NCI-H128 (cell line): Measurements from ENCODE around the gene TBCCD1.

Experiments
- DNase-seq: peaks from one replicate; lab custom pipeline; 2025; ENCODE audit not compliant: unreplicated experiment; lab: John Stamatoyannopoulos, UW

Gene TBCCD1, protein sequence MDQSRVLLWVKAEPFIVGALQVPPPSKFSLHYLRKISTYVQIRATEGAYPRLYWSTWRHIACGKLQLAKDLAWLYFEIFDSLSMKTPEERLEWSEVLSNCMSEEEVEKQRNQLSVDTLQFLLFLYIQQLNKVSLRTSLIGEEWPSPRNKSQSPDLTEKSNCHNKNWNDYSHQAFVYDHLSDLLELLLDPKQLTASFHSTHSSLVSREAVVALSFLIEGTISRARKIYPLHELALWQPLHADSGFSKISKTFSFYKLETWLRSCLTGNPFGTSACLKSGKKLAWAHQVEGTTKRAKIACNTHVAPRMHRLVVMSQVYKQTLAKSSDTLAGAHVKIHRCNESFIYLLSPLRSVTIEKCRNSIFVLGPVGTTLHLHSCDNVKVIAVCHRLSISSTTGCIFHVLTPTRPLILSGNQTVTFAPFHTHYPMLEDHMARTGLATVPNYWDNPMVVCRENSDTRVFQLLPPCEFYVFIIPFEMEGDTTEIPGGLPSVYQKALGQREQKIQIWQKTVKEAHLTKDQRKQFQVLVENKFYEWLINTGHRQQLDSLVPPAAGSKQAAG

DNA sequence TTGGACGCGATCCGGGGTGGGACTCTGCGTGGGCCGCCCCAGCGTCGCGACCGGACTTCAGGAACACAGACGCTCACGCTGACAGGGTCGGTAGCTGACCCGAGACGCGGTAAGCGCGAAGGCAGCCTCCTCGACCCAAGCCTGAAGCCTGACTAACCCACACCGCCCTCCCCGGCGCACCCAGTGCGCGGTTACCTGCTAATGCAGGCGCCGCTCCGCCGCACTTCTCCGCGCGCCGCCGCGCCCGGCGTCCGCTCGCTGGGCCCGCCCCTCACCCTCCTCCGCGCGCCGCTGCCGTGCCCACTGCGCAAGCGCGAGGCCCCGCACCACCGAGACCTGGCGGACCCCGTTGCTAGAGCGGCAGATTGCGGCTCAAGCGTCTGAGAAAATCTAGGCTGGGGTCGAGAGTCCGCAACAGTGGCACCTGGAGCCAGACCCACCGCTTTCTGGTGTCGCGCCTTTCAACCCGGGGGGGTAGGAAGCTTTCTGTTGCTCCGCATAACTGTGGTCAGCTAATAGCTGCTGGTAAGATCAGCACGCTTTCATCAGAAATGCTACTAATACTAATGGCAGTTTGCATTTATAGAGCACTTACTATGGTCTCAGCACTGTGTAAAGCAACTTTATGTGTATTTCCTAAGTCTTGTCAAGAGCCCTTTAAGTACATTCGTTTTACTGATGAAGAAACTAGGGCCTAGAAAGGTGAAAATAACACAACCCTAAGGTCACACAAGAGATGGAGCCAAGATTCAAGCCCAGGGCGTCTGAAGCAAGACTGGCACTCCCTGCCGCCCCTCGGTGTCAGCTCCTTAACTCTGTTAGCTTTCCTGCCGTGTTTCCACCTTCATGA lies at the start of gene TBCCD1:
Gene TBCCD1 (minus strand): TSS at position 268 of the 850 bp plus-strand sequence. CDS start 3,010 bp downstream, outside the sequence.
- DNase-seq: peak; percentile 90

DNA sequence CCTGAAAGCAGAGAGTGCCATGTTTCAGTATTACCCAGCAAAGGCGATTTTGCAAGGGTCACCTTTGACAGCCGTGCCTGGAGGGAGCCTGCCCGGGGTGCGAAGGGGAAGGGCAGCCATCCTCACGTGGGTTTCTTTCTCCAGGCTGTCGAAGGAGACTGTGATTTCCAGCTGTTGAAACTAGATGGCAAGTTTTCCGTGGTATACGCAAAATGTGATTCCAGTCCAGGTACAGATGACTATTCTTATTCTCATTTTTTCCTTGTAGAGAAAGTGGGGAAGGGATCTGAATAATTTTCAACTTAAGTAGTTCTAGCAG lies 49.1 kb upstream of the TBCCD1 start:
- no peak for DNase-seq

DNA sequence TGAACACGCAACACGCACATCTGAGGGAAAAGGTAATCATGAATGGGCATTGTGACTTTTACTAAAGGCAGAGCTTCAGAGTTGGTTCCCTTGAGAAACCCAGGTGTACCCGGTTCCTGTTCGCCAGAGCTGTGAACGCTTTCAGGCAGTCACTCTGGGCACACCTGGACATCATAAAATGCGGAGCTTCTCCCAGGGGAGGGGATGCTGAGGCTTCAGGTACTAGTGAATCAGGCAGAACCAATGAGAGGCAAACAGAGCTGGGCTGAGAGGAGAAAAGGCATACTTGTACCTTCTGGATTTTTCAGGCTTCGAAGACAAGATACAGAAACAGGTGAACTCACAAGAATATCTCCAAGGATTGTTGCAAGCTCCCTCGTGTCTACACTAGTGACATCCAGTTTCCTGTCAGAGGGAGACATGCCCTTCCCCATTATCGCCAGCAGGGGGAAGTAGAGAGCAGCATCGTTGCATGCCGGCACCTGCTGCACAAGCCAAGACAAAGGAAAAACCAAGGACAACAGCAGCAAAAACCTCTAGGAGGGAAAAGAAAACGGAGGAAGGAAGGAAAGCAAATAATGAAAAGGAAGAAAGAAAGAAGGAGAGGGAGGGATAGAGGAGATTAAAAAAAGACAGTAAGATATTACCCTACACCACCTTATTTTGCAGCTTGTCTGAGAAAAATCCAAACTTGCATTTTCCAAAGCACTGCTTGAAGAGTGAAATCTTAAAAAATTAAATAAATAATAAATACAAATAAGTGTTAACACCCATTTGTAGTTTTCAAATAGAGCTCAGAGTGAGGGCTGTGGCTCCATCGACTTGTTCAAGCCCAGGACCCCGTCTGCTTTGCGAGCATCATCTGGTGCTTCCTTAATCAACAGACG lies 47.7 kb upstream of the TBCCD1 start:
- peak; percentile 74 for DNase-seq

DNA sequence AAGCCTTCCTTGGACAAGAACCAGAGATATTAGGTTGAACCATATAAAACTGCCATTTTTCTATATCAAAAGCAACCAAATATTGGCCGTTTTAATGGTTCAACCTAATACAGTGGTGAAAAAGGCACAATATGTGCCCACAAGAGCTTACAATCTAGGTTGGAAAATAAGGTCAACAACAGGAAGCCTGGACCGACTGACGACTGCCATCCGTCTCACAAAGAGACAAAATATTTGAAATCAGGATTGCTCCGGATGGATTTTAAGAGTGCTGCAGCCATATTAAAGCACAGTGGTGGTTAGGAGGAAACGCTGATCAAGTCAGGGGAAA lies 47.1 kb upstream of the TBCCD1 start:
- DNase-seq: no peak

DNA sequence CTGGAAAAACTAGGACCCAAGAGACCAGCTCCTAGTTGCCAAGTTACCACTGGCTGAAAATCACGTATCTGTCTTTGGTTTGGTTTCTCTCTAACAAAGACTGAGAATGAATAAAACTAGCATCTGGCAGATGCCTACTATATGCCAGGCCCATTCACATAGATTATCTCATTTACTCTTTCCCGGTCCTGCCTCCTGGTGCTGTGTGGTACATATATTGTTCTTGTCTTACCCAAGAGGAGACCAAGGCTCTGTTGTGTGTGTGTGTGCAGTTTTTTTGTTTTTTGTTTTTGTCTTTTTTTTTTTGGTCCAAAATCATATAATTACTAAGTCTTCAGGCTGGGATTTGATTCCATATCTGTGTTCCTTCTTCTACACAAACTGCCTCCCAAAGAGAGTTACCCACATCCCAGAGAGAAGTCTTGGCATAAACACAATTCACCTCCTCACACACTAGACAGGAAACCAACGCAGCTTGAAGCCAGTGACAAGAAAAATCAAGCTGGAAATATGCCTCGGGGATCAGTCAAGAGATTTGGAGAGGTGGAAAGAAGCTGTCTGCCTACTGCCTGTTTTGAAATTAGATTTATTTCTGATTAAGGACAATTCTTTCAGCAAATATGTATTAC lies 46.6 kb upstream of the TBCCD1 start:
- DNase-seq: no peak

DNA sequence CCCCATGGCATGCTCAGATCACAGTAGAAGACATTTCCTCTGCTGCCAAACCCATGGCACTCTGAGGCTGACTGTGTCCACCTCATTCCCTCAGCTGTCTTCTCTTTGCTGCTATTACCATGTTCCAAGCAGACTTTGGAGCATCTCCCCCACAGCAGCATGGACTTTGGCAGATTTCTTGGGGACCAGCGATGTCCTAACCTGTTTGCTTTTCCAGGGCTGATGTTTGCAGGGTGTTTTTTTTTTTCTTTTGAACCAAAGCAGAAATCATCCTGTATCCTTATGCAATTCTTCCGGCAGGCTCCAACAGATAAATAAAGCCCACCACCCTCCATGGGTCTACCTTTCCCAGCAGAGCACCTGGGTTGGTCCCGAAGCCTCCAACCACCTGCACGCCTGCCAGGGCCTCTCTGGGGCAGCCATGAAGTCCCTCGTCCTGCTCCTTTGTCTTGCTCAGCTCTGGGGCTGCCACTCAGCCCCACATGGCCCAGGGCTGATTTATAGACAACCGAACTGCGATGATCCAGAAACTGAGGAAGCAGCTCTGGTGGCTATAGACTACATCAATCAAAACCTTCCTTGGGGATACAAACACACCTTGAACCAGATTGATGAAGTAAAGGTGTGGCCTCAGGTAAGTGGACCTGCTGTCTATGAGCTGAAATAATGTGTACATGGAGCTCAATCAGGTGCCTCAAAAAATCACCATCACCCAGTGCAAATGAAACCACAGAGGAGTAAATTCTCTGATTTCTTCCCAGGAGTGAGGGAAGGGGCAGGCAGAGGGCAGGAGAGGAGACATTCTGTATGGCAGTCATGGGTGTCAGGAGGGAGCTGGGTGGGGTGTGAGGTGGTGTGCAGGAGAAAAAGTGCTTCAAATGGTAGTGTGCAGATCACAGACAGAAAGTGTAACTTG lies 45.8 kb upstream of the TBCCD1 start, which contains the start of gene AHSG:
Gene AHSG (plus strand): TSS at position 340 of the 916 bp plus-strand sequence. CDS start 82 bp downstream, at position 422.
- DNase-seq: no peak

DNA sequence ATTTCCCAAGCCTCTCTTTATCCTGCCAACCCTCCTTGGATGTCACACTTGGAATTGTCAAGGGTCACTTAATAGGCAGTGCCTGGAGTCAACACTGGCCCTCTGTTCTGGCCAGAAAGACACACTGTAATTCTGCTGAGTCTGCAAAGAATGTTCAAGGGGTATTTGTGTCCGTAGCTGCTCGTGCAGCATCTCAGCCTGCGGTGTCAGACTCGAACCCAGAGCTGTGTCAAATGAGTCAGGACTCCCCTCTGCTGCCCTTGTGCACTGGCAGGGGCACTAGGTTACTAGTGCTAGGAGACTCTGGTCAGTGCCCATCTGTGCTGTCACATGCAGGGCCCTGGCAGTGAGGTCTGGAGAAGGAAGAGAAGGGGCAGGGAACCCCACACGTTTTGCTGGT lies 44.9 kb upstream of the TBCCD1 start:
- DNase-seq: no peak

DNA sequence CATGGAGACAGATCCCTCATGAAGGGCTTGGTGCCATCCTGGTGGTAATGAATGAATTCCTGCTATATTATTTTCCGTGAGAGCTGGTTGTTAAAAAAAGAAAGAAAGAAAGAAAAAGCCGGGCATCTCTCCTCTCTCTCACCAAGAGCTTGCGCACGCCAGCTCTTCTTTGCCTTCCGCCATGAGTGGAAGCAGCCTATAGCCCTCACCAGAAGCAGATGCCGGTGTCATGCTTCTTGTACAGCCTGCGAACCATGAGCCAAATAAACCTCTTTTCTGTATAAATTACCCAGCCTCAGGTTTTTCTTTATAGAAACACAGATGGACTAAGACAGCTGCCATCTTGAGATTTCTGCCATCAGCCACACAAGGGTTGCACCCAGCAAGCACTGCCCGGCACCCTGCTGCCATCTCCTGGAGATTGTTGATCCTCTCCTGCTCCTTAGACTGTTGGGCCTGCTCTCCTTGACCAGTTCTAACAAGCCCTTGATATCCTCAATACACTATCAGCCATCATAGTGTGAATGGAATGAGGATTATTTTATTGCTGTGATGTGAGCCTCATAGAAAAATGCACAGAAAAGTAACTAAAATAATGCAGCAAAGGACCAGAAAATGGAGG lies 42.2 kb upstream of the TBCCD1 start:
- no peak for DNase-seq

DNA sequence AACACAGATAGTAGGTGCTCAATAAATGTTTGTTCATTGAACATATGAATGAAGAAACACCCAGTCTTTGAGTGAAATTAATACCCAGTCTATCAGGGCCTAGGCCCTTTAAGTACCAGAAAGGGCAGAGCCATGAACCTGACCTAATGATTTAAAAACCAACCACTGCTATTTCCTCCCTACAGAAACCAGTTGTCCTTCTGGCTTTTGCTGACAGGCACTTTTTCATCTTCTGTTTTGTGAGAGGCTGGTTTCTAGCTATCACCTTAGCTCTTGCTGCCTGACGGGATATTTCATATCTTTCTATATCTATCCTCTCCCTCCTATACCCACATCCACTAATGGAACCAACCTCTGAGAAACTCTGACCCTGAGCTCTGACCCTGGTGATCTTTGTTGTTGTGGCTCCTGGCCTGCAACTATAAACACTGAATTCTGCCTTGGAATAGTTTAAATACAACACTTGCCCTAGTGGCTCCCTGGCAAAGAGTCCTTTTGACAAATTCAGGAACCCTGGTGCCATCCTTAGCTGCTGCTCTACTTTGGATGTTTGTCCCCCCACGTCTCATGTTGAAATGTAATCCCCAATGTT lies 41.6 kb upstream of the TBCCD1 start:
- DNase-seq: no peak

DNA sequence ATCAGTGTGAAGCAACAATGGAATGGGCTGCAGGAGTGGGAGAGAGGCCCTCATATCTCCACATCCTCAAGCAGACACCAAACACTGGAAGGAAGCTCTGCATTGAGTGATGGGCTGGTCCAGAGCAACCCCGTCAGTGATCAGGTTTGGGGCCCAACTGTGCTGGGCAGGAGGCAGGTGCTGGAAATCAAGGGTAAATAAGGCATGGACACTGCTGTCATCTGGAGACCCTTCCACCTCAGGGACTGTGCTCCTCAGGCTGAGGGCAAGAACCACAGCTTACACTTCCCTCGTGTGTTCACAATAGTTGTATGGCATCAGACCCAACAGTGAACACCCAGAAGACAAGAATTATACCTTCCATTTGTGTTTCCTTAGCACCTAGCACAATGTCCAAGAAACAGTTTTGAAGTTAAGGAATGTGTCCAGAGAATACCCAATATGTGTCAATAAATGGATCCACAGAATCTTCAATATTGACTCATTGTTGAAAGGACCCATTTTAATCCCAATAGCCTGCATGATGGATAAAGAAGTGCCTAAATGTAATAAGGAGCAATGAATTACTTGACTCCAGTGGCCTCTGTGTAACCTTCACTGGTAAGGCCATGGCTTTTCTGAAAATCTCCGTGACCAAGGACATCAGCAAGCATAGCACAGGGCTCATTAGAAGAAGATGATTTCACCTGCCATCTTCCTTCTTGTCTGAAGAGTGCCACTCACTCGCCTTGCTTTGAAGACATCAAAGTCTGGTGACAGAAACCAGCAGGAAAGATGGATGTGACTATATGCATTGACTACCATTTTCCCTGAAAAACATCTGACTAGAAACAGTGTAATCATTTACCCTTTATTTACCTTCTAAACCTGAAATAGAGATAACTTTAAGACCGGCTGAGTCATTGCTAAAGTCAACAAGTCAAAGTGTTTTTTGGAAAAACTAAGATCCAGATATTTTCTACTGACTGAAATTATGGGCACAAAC lies 38.7 kb upstream of the TBCCD1 start:
- DNase-seq: no peak

DNA sequence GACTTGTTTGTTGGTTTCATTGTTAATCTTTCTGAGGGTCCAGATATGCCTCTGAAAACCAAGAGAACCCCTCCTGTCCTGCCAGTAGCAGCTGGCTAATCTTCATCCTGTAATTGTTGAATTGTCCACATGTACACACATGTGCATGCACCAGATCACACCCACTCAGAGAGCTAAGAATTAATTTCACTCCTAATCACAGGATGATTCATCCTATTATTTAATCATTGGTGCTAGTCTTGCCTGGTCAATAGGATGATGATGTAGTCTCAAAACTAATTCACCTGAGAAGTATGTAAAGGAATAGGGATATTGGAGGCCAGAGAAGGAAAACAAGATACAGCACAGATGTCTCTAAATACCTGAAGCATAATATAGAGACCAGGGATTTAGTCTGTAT lies 37.9 kb upstream of the TBCCD1 start:
- no peak for DNase-seq

DNA sequence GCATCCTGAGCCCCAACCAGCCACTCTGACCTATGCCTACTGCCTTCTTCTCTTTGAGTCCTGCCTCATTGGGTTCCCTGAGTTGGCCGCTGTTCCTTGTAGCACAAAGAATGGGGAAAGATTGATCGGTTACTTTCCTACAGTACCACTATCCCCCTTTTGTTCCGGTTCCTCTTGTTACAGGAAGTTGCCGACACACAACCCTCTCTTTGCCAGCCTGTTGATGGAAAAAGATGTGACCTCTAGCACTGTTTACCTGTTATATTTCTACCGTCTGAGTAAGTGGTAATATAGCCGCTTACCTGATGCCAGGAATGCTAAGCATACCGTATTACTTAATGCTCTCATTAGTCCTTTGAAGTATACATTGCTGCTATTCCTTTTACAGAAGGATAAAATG lies 36.0 kb upstream of the TBCCD1 start:
- DNase-seq: no peak

DNA sequence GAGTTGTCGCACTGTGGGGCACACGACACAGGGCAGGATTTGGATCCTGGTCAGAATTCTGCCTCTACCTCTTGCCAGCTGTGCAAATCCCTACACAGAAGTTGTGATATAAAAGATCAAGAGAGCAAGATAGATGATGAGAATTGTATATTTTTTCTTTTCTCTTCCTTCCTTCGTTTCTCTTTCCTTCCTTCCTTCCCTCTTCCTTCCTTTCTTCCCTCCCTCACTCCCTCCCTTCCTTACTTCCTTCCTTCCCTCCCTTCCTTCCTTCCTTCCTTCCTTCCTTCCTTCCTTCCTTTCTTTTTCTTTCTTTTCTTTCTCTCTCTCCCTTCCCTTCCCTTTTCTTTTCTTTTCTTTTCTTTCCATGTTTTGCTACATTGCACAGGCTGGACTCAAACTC lies 33.8 kb upstream of the TBCCD1 start:
- no peak for DNase-seq

DNA sequence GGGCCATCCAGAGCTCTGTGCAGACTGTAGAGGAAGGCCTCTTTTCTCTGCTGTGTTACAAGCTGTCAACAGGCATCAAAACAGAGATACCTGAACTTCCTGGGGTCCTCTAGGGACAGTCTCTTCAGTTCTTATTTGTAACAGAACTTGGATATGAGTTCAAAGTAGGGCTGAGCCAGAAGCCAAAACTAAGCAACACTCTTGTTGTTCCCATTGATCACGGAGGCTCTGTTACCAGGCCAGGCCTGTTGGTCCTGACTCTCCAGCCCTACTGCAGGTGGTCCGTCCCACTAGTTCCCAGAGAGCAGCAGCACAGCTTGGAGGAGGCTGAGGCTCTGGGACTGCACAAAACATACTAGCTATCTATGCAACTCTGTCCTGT lies 32.6 kb upstream of the TBCCD1 start:
- DNase-seq: no peak

DNA sequence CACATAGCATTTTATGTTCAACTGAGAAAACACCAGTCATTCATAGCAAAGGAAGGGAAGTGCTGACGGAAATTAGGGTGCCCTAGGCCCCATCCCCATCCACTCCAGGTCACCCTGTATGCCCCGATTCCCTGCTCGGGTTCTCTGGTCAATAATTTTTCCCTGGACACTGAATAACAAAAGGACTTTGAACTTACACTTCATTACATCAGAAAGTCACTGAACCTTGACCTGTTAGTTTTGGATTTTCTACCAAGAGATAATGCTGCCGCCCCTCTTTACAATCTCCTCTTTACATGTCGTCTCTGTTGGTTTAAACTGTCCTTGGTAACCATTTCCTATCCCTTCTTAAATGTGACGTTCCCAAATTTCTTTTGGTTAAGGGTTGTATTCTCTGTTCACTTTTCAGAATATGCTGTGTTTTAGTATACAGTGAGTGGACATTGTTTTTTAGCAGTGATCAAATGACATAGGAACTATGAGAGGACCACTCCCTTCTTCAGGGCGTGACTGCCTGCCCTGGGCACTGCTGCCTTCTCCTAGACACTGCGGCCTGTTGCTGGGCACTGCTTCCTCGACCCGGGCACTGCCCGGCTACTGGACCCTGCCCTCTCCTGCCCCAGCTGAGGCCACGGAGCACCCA lies 32.1 kb upstream of the TBCCD1 start:
- no peak for DNase-seq

DNA sequence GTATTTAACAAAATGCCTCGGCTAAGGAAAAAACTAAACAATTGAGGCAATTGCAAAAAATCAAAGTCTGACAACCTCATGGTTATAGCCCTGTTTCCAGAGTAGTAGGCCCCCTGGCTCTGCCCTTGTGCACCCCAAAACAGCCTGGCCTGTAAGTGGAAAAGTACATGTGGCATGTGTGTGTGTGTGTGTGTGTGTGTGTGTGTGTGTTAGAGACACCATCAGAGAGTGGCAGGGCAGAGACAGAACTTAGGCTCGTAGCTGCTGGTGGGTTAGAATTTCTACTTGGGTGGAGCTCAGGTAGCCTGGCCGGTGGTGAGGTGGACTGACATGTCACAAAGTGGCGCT lies 31.6 kb upstream of the TBCCD1 start:
- no peak for DNase-seq

DNA sequence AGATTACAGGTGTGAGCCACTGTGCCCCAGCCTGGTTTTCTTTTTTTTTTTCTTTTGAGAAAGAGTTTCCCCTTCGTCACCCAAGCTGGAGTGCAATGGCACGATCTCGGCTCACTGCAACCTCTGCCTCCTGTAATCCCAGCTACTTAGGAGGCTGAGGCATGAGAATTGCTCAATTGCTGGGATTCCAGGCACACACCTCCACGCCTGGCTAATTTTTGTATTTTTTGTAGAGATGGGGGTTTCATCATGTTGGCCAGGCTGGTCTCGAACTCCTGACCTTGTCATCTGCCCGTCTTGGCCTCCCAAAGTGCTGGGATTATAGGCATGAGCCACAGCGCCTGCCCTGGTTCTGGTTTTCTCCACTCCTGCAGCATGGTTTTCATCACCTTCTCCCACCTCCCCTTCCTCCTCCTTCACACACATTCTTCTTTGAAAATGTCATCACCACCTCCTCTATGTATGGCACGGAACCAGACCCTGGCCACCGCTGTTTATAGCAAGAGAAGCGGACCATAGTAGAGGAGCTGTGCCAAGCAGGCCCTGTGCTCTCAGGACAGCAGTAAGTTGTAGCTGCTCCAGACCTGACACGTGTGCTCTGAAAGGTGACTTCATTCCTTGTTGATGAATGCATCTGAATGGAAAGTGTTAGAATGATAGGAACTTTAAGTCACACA lies 31.1 kb upstream of the TBCCD1 start:
- no peak for DNase-seq
